ENCODE results near the gene TTC5.
"Not testable (repeated sequence)": the region's sequence is repeated elsewhere in the genome, so short reads cannot be mapped to it uniquely, and the experiment has no call there.

The TTC5 gene

GRCh38 chr14:20277409-20277808 is 28.3 kb downstream of the TTC5 start:
- DNase-seq (ENCODE audit: extremely low read depth, low read depth) = no peak
- TF ChIP-seq, protein P1, sequence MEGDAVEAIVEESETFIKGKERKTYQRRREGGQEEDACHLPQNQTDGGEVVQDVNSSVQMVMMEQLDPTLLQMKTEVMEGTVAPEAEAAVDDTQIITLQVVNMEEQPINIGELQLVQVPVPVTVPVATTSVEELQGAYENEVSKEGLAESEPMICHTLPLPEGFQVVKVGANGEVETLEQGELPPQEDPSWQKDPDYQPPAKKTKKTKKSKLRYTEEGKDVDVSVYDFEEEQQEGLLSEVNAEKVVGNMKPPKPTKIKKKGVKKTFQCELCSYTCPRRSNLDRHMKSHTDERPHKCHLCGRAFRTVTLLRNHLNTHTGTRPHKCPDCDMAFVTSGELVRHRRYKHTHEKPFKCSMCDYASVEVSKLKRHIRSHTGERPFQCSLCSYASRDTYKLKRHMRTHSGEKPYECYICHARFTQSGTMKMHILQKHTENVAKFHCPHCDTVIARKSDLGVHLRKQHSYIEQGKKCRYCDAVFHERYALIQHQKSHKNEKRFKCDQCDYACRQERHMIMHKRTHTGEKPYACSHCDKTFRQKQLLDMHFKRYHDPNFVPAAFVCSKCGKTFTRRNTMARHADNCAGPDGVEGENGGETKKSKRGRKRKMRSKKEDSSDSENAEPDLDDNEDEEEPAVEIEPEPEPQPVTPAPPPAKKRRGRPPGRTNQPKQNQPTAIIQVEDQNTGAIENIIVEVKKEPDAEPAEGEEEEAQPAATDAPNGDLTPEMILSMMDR (IDR thresholded peaks at IDR 0.05; ENCODE audit: low read depth, low read length, missing control alignments) = no peak
- H3K4me3 ChIP-seq (replicated peaks; ENCODE audit: low read depth, low read length) = no peak overlapping the region

DNA sequence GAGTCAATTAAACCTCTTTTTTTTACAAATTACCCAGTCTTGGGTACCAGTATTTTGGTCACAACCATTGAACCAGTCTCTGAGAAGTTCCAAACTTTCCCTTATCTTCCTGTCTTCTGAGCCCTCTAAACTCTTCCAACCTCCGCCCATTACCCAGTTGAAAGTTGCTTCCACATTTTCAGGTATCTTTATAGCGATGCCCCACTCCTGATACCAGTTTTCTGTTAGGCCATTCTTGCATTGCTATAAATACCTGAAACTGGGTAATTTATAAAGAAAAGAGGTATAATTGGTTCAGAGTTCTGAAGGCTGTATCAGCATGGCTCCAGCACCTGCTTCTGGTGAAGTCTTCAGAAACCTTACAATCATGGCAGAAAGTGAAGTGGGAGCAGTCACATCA is 31.7 kb downstream of the TTC5 start:
- TF ChIP-seq, protein P1 (IDR thresholded peaks at IDR 0.05; ENCODE audit: low read depth, low read length, missing control alignments) = no peak
- H3K4me3 ChIP-seq (replicated peaks; ENCODE audit: low read depth, low read length) = no peak overlapping the region
- no peak for DNase-seq (ENCODE audit: extremely low read depth, low read depth)

DNA sequence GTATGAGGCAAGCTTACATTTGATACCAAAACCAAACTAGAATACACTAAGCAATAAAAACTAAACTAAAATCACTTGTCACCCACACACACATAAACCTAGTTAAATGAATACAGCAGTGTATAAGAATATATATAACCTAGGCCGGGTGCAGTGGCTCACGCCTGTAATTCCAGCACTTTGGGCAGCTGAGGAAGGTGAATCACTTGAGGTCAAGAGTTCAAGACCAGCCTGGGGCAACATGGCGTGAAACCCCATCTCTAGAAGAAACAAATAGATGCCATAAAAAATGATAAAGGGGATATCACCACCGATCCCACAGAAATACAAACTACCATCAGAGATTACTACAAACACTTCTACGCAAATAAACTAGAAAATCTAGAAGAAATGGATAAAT is 41.4 kb downstream of the TTC5 start:
- H3K4me3 ChIP-seq (replicated peaks; ENCODE audit: low read depth, low read length); DNase-seq (ENCODE audit: extremely low read depth, low read depth): not testable (repeated sequence)

GRCh38 chr14:20262642-20263128 is 43.1 kb downstream of the TTC5 start:
- DNase-seq (ENCODE audit: extremely low read depth, low read depth) = peak; percentile 31
- H3K4me3 ChIP-seq (replicated peaks; ENCODE audit: low read depth, low read length) = no peak overlapping the region
- TF ChIP-seq, protein P1 (IDR thresholded peaks at IDR 0.05; ENCODE audit: low read depth, low read length, missing control alignments) = no peak

GRCh38 chr14:20247646-20248246 is 58.0 kb downstream of the TTC5 start:
- DNase-seq (ENCODE audit: extremely low read depth, low read depth) = no peak

More at GRCh38 chr14:20247646-20248246, 58.0 kb downstream of the TTC5 start:
- H3K4me3 ChIP-seq (replicated peaks; ENCODE audit: low read depth, low read length) = no peak overlapping the region
- TF ChIP-seq, protein P1 (IDR thresholded peaks at IDR 0.05; ENCODE audit: low read depth, low read length, missing control alignments) = no peak

Measured in HFF-Myc (cell line).